GM12892 (cell line): ENCODE measurements around the gene LBR.

Experiments used
- POLR2AphosphoS5 ChIP-seq: IDR thresholded peaks from 2 replicates; pipeline ENCODE4 v1.6.1; 2011; ENCODE audit warnings: low read depth, low read length, control low read depth
- TAF1 ChIP-seq: IDR thresholded peaks from 2 replicates; pipeline ENCODE4 v1.6.1; 2011; ENCODE audit warnings: low read depth, mild to moderate bottlenecking, control low read depth, low read length, borderline replicate concordance

GRCh38 chr1:225449774-225450173 is 21.9 kb upstream of the LBR start:
- no peak for TF ChIP-seq POLR2AphosphoS5
- no peak for TF ChIP-seq TAF1
